Right lobe of liver (tissue), 6 donors: ENCODE measurements around the gene GMDS. TPM values are rescaled to one million over a fixed set of nuclear protein-coding genes. Genes with fewer than 3 reads are reported as not detected.

Source experiments
- ATAC-seq, 4 donors: fragments of 200-7000 bp; cut with Tn5 transposase; one replicate each; pipeline ENCODE4 v1.9.1; 2020; ENCODE audit warnings: mild to moderate bottlenecking in 4 of 4, moderate library complexity in 4 of 4
- DNase-seq, 3 donors: peaks; one replicate each; pipeline ENCODE4 v3.0.0-alpha.2; 2020
- H3K27ac ChIP-seq, 3 donors: fragments of 200-600 bp; one replicate each; pipeline ENCODE4 v1.8.0; 2022
- H3K27me3 ChIP-seq, 2 donors: fragments of 200-600 bp; one replicate each; pipeline ENCODE4 v1.8.0; 2022
- H3K36me3 ChIP-seq, 4 donors: fragments of 200-600 bp; sonication (generic) in 1 of 4; one replicate each; pipeline versions ENCODE4 v1.5.1 to v1.8.0; 2017 to 2022; ENCODE audit warnings: control low read depth in 1 of 4
- H3K4me1 ChIP-seq, 4 donors: fragments of 200-600 bp; sonication (generic) in 1 of 4; one replicate each; pipeline versions ENCODE4 v1.5.1 to v1.8.0; 2017 to 2022; ENCODE audit warnings: control low read depth in 1 of 4
- H3K4me3 ChIP-seq, 3 donors: fragments of 200-600 bp; one replicate each; pipeline ENCODE4 v1.8.0; 2022
- H3K9me3 ChIP-seq, 4 donors: fragments of 200-600 bp; sonication (generic) in 1 of 4; one replicate each; pipeline versions ENCODE4 v1.5.1 to v1.8.0; 2017 to 2022; ENCODE audit warnings: control low read depth in 1 of 4
- POLR2A ChIP-seq: fragments of 450-650 bp; IDR thresholded peaks from one replicate; pipeline ENCODE4 v1.6.1; 2017; ENCODE audit warnings: antibody characterized with exemption, mild to moderate bottlenecking
- WGBS: methylation state at CpG from one replicate; pipeline ENCODE4 v1.1.6; 2018; ENCODE audit warnings: low coverage, low lambda C conversion rate; ENCODE audit not compliant: insufficient coverage; ENCODE audit errors: missing lambda C conversion rate; 5-methylcytosine and 5-hydroxymethylcytosine counted together
- intact Hi-C, 2 donors: fragments of 100-400 bp; cut with DNase I; formaldehyde crosslinking; loops; one replicate each; pipeline versions ENCODE4 v1.11.2 to v1.14.1; 2022
- total RNA-seq, 6 experiments: library from RNA; depleted of rRNA in 2 of 6; stranded (reverse); fragments of >200 nt in 2 of 6; fragmentation: NEBNext Ultra II Directional in 3 of 6; extraction: Animal tissue kit (Norgen Biotek cat#: 25700) in 3 of 6; gene quantifications; one replicate each; pipeline versions ENCODE4 v1.1.0 to v1.2.4, GENCODE V29; 2016 to 2023
- TF ChIP-seq, protein P1 (sequence below), 4 donors: fragments of 200-600 bp in 3 of 4; fragments of 450-650 bp in 1 of 4; IDR thresholded peaks; one replicate each; pipeline versions ENCODE4 v1.5.1 to v1.8.0; 2016 to 2022; ENCODE audit warnings: antibody characterized with exemption in 4 of 4, mild to moderate bottlenecking in 2 of 4
- donor health status: DM: no; HTN: yes; CAD: no.
- donor health status: DM: no; HTN: no; CAD: no.
- donor health status: DM: no; HTN: no; CAD: no.
- donor health status: DM: no; HTN: yes; CAD: no.
- donor health status: DM: no; HTN: yes; CAD: no.

GMDS gene
- total RNA-seq, 6 experiments from 2014 or later: 15.9 to 34.4 (median 23.4) TPM

DNA sequence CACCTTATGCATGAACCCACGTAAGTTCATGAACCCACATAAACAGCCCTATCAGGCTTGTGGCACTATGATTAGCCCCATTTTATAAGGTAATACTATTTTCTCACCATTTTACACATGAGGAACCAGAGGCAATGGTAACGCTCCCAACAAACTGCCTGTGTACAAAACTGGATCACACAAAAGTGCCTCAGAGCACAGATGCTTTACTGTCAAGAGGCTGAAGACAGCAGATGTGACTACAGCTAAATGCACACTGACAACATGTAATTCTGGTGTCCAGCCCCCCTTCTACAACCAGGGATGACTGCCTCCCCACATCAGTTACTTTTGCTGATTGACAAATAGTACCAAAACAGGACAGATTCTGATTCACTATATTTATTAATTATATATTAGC lies 69.6 kb downstream of the GMDS start:
- DNase-seq (no peak), ATAC-seq (no peak)
- 88% methylated on average over 2 of the region's 2 CpGs for WGBS
- H3K27me3 ChIP-seq: no peaks in the 10 kb centered on the region
- no peaks in the 10 kb centered on the region for H3K36me3 ChIP-seq
- no peak overlapping the region for H3K4me3 ChIP-seq
- TF ChIP-seq POLR2A: no peak
- TF ChIP-seq, protein P1, sequence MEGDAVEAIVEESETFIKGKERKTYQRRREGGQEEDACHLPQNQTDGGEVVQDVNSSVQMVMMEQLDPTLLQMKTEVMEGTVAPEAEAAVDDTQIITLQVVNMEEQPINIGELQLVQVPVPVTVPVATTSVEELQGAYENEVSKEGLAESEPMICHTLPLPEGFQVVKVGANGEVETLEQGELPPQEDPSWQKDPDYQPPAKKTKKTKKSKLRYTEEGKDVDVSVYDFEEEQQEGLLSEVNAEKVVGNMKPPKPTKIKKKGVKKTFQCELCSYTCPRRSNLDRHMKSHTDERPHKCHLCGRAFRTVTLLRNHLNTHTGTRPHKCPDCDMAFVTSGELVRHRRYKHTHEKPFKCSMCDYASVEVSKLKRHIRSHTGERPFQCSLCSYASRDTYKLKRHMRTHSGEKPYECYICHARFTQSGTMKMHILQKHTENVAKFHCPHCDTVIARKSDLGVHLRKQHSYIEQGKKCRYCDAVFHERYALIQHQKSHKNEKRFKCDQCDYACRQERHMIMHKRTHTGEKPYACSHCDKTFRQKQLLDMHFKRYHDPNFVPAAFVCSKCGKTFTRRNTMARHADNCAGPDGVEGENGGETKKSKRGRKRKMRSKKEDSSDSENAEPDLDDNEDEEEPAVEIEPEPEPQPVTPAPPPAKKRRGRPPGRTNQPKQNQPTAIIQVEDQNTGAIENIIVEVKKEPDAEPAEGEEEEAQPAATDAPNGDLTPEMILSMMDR (IDR thresholded peaks at IDR 0.05): no peak
- H3K4me1 ChIP-seq: no peaks in the 10 kb centered on the region
- no peak overlapping the region for H3K27ac ChIP-seq
- intact Hi-C loops: no loop called here
- no peaks in the 10 kb centered on the region for H3K9me3 ChIP-seq

GRCh38 chr6:2173203-2173961 lies 72.0 kb downstream of the GMDS start:
- WGBS: 84% methylated on average over 4 of the region's 4 CpGs
- H3K27me3 ChIP-seq: no peaks in the 10 kb centered on the region
- DNase-seq: no peak
- no peak overlapping the region for H3K4me3 ChIP-seq
- TF ChIP-seq POLR2A: no peak
- TF ChIP-seq, protein P1 (IDR thresholded peaks at IDR 0.05): no peak
- H3K4me1 ChIP-seq: no peaks in the 10 kb centered on the region
- no peaks in the 10 kb centered on the region for H3K9me3 ChIP-seq
- H3K27ac ChIP-seq: no peak overlapping the region
- intact Hi-C loops: no loop called here
- H3K36me3 ChIP-seq: no peaks in the 10 kb centered on the region
- no peak for ATAC-seq

- TF ChIP-seq POLR2A: no peak
- TF ChIP-seq, protein P1 (IDR thresholded peaks at IDR 0.05): no peak
- WGBS: 58% methylated on average over 5 of the region's 5 CpGs
Observed at GRCh38 chr6:2171728-2172127, 73.7 kb downstream of the GMDS start.

DNA sequence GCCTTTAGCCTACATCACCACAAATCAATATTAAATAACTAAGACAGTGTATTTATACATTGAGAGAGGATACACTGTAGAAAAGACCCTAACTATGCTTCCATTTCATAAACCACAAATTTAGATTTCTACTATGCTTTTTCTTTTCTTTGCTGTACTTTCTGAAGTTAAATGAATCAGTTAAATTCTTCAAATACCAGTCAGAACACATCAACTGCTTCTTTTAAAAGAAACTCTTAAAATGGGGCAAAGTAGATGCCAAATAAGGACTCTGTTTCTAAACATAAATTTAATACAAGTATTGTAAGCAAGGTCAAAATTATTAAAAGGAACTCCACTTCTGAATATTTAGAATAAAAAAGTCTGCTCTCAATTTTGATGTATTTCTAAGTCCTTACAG lies 76.9 kb downstream of the GMDS start:
- H3K4me3 ChIP-seq: no peak overlapping the region
- H3K36me3 ChIP-seq: no peaks in the 10 kb centered on the region
- intact Hi-C loops: no loop called here
- H3K9me3 ChIP-seq: no peaks in the 10 kb centered on the region
- H3K4me1 ChIP-seq: no peaks in the 10 kb centered on the region
- DNase-seq: no peak
- H3K27me3 ChIP-seq: no peaks in the 10 kb centered on the region
- no peak overlapping the region for H3K27ac ChIP-seq
- ATAC-seq: no peak
- TF ChIP-seq, protein P1 (IDR thresholded peaks at IDR 0.05): no peak
- no peak for TF ChIP-seq POLR2A

More at GRCh38 chr6:2171728-2172127, 73.7 kb downstream of the GMDS start:
- DNase-seq (no peak), ATAC-seq (no peak)
- Histone ChIP-seq H3K27ac (no peak overlapping the region), H3K4me3 (no peak overlapping the region), H3K36me3 (no peaks in the 10 kb centered on the region), H3K4me1 (no peaks in the 10 kb centered on the region), H3K9me3 (no peaks in the 10 kb centered on the region), H3K27me3 (no peaks in the 10 kb centered on the region)
- intact Hi-C loops: no loop called here
